Activated CD8-positive, alpha-beta T cell treated with anti-CD3 and anti-CD28 coated beads, Interleukin-2, amount 10 ng/mL, durations not matched to agents 7 days and 5 days (primary cell): ENCODE measurements around the gene CLASP1. TPM values are rescaled to one million over a fixed set of nuclear protein-coding genes. Genes with fewer than 3 reads are reported as not detected.
"Not testable (repeated sequence)": the region's sequence is repeated elsewhere in the genome, so short reads cannot be mapped to it uniquely, and the experiment has no call there.

Experiments
- ATAC-seq: fragments of 150-1000 bp; cut with Tn5 transposase; one replicate; pipeline ENCODE4 v1.10.0; 2021; ENCODE audit warnings: moderate library complexity
- CTCF ChIA-PET: fragments of 350-600 bp; sonication (Branson Sonifier 250); formaldehyde crosslinking; loops from one replicate; lab custom pipeline; 2021; ENCODE audit warnings: antibody characterized with exemption; lab: Charles Lee
- POLR2A ChIA-PET: fragments of 350-600 bp; sonication (Branson Sonifier 250); formaldehyde crosslinking; loops from one replicate; lab custom pipeline; 2021; ENCODE audit warnings: antibody characterized with exemption; lab: Charles Lee
- DNase-seq: peaks from one replicate; pipeline ENCODE4 v3.0.0-alpha.2; 2020
- H3K27ac Mint-ChIP-seq: one replicate; pipeline ENCODE4 v1.8.0; 2021; ENCODE audit warnings: mild to moderate bottlenecking, mixed read lengths
- H3K27me3 Mint-ChIP-seq: one replicate; pipeline ENCODE4 v1.8.0; 2021; ENCODE audit warnings: low read depth, mixed read lengths
- H3K36me3 Mint-ChIP-seq: one replicate; pipeline ENCODE4 v1.8.0; 2021; ENCODE audit warnings: low read depth, mixed read lengths
- H3K4me1 Mint-ChIP-seq: one replicate; pipeline ENCODE4 v1.8.0; 2021; ENCODE audit warnings: low read depth, mixed read lengths
- H3K4me3 Mint-ChIP-seq: one replicate; pipeline ENCODE4 v1.8.0; 2021; ENCODE audit warnings: mild to moderate bottlenecking, mixed read lengths
- H3K9me3 Mint-ChIP-seq: one replicate; pipeline ENCODE4 v1.8.0; 2022; ENCODE audit warnings: mixed read lengths; ENCODE audit not compliant: insufficient read depth
- total RNA-seq, 2 experiments: library from RNA; stranded (reverse); gene quantifications; one replicate each; pipeline ENCODE4 v1.2.3, GENCODE V29; 2021

CLASP1 gene
- total RNA-seq, 2 experiments from 2014 or later: 62.3 to 65.2 TPM

- DNase-seq, ATAC-seq, POLR2A ChIA-PET, H3K36me3 Mint-ChIP-seq, H3K27me3 Mint-ChIP-seq, CTCF ChIA-PET, H3K4me3 Mint-ChIP-seq, H3K27ac Mint-ChIP-seq, H3K4me1 Mint-ChIP-seq, H3K9me3 Mint-ChIP-seq: not testable (repeated sequence)
Measured at GRCh38 chr2:121478358-121478995, 170.8 kb downstream of the CLASP1 start.

- Mint-ChIP-seq H3K4me3 (no peak overlapping the region), H3K27ac (no peak overlapping the region), H3K9me3 (no peaks in the 10 kb centered on the region), H3K36me3 (peaks cover 4% of the 10 kb centered on the region), H3K27me3 (no peaks in the 10 kb centered on the region), H3K4me1 (peaks cover 18% of the 10 kb centered on the region)
- CTCF ChIA-PET: interaction anchor here (1.1 kb wide), 1 partner anchor 242 kb away, joined by 3 read pairs; no protein-coding TSS in a partner anchor
- DNase-seq (no peak), ATAC-seq (no peak)
- POLR2A ChIA-PET: no interaction called here
Measured at GRCh38 chr2:121476684-121477083, 172.6 kb downstream of the CLASP1 start.

GRCh38 chr2:121475811-121476571 is 173.3 kb downstream of the CLASP1 start:
- CTCF ChIA-PET: interaction anchor here (1.1 kb wide), 1 partner anchor 242 kb away, joined by 3 read pairs; no protein-coding TSS in a partner anchor
- peaks cover 10% of the 10 kb centered on the region for H3K36me3 Mint-ChIP-seq

GRCh38 chr2:121473512-121473911 is 175.8 kb downstream of the CLASP1 start:
- CTCF ChIA-PET: no interaction called here
- DNase-seq: no peak
- no peak overlapping the region for H3K27ac Mint-ChIP-seq
- H3K36me3 Mint-ChIP-seq: peaks cover 28% of the 10 kb centered on the region
- POLR2A ChIA-PET: no interaction called here
- ATAC-seq: no peak
- peaks cover 19% of the 10 kb centered on the region for H3K4me1 Mint-ChIP-seq
- H3K9me3 Mint-ChIP-seq: no peaks in the 10 kb centered on the region
- H3K4me3 Mint-ChIP-seq: no peak overlapping the region
- no peaks in the 10 kb centered on the region for H3K27me3 Mint-ChIP-seq

More at GRCh38 chr2:121475811-121476571, 173.3 kb downstream of the CLASP1 start:
- Mint-ChIP-seq H3K9me3 (no peaks in the 10 kb centered on the region), H3K4me3 (no peak overlapping the region), H3K4me1 (peaks cover 19% of the 10 kb centered on the region), H3K27ac (no peak overlapping the region), H3K27me3 (no peaks in the 10 kb centered on the region)
- ATAC-seq: no peak
- no peak for DNase-seq
- POLR2A ChIA-PET: no interaction called here

GRCh38 chr2:121472470-121472993 is 176.7 kb downstream of the CLASP1 start:
- Mint-ChIP-seq H3K4me3 (no peak overlapping the region), H3K27ac (peak overlapping the region; percentile 32), H3K27me3 (no peaks in the 10 kb centered on the region), H3K9me3 (no peaks in the 10 kb centered on the region), H3K36me3 (peaks cover 38% of the 10 kb centered on the region), H3K4me1 (peaks cover 19% of the 10 kb centered on the region)
- ChIA-PET CTCF (interaction anchor here (1.0 to 1.9 kb wide), 2 partner anchors 13 to 58 kb away, joined by 3 to 5 read pairs; partner anchors contain the start of gene RNU4ATAC), POLR2A (interaction anchor here (1.1 kb wide), 1 partner anchor 58 kb away, joined by 6 read pairs; the partner anchor contains the start of gene RNU4ATAC)
- DNase-seq (no peak), ATAC-seq (peak; percentile 23)

GRCh38 chr2:121471532-121472469 is 177.5 kb downstream of the CLASP1 start:
- Mint-ChIP-seq H3K27me3 (no peaks in the 10 kb centered on the region), H3K9me3 (no peaks in the 10 kb centered on the region), H3K4me1 (peaks cover 17% of the 10 kb centered on the region), H3K4me3 (no peak overlapping the region), H3K36me3 (peaks cover 45% of the 10 kb centered on the region), H3K27ac (peak overlapping the region; percentile 32)
- POLR2A ChIA-PET: interaction anchor here (1.1 kb wide), 1 partner anchor 59 kb away, joined by 6 read pairs; the partner anchor contains the start of gene RNU4ATAC
- ATAC-seq: no peak
- CTCF ChIA-PET: interaction anchor here (0.7 to 1.9 kb wide), 5 partner anchors 8 to 247 kb away, joined by 3 to 5 read pairs (median 3); partner anchors contain the start of gene RNU4ATAC
- DNase-seq: no peak

- no peak for DNase-seq
- no peak overlapping the region for H3K4me3 Mint-ChIP-seq
- H3K27me3 Mint-ChIP-seq: no peaks in the 10 kb centered on the region
- ChIA-PET CTCF (interaction anchor here (0.7 to 1.9 kb wide), 4 partner anchors 9 to 248 kb away, joined by 3 to 5 read pairs (median 4); partner anchors contain the start of gene RNU4ATAC), POLR2A (no interaction called here)
- no peaks in the 10 kb centered on the region for H3K9me3 Mint-ChIP-seq
- ATAC-seq: no peak
- H3K36me3 Mint-ChIP-seq: peaks cover 49% of the 10 kb centered on the region
- H3K27ac Mint-ChIP-seq: no peak overlapping the region
- peaks cover 16% of the 10 kb centered on the region for H3K4me1 Mint-ChIP-seq
Measured at GRCh38 chr2:121470917-121471316, 178.3 kb downstream of the CLASP1 start.

GRCh38 chr2:121469356-121469755 is 179.9 kb downstream of the CLASP1 start:
- CTCF ChIA-PET: no interaction called here
- Mint-ChIP-seq H3K4me1 (peaks cover 18% of the 10 kb centered on the region), H3K36me3 (peaks cover 53% of the 10 kb centered on the region), H3K9me3 (no peaks in the 10 kb centered on the region), H3K27me3 (no peaks in the 10 kb centered on the region), H3K4me3 (no peak overlapping the region), H3K27ac (no peak overlapping the region)
- ATAC-seq (no peak), DNase-seq (no peak)
- POLR2A ChIA-PET: interaction anchor here (0.8 kb wide), 1 partner anchor 18 kb away, joined by 3 read pairs; no protein-coding TSS in a partner anchor

GRCh38 chr2:121468936-121469335 is 180.3 kb downstream of the CLASP1 start:
- ATAC-seq: no peak
- CTCF ChIA-PET: no interaction called here
- H3K4me1 Mint-ChIP-seq: peaks cover 18% of the 10 kb centered on the region
- POLR2A ChIA-PET: interaction anchor here (0.8 kb wide), 1 partner anchor 18 kb away, joined by 3 read pairs; no protein-coding TSS in a partner anchor
- DNase-seq: no peak
- H3K27me3 Mint-ChIP-seq: no peaks in the 10 kb centered on the region
- no peaks in the 10 kb centered on the region for H3K9me3 Mint-ChIP-seq
- H3K27ac Mint-ChIP-seq: no peak overlapping the region
- no peak overlapping the region for H3K4me3 Mint-ChIP-seq
- H3K36me3 Mint-ChIP-seq: peaks cover 53% of the 10 kb centered on the region

- no peaks in the 10 kb centered on the region for H3K27me3 Mint-ChIP-seq
- ChIA-PET CTCF (interaction anchor here (1.2 to 1.4 kb wide), 3 partner anchors 8 to 57 kb away, joined by 3 to 4 read pairs (median 3); no protein-coding TSS in a partner anchor), POLR2A (interaction anchor here (0.9 kb wide), 1 partner anchor 71 kb away, joined by 3 read pairs; the partner anchor contains the start of gene RNU4ATAC)
- no peak for ATAC-seq
- no peak for DNase-seq
- H3K9me3 Mint-ChIP-seq: no peaks in the 10 kb centered on the region
- no peak overlapping the region for H3K27ac Mint-ChIP-seq
- no peak overlapping the region for H3K4me3 Mint-ChIP-seq
- peaks cover 25% of the 10 kb centered on the region for H3K36me3 Mint-ChIP-seq
- no peaks in the 10 kb centered on the region for H3K4me1 Mint-ChIP-seq
Measured at GRCh38 chr2:121459291-121459690, 190.0 kb downstream of the CLASP1 start.
